Kasumi-1 (cell line): ENCODE measurements around the gene EXOC6B.
A peak's percentile ranks its signal among the peaks of the same experiment; 100 is the strongest.

ENCODE experiments used
- DNase-seq, 2 experiments: peaks; one replicate each; lab custom pipeline; 2025; lab: John Stamatoyannopoulos, UW

The EXOC6B gene

DNA sequence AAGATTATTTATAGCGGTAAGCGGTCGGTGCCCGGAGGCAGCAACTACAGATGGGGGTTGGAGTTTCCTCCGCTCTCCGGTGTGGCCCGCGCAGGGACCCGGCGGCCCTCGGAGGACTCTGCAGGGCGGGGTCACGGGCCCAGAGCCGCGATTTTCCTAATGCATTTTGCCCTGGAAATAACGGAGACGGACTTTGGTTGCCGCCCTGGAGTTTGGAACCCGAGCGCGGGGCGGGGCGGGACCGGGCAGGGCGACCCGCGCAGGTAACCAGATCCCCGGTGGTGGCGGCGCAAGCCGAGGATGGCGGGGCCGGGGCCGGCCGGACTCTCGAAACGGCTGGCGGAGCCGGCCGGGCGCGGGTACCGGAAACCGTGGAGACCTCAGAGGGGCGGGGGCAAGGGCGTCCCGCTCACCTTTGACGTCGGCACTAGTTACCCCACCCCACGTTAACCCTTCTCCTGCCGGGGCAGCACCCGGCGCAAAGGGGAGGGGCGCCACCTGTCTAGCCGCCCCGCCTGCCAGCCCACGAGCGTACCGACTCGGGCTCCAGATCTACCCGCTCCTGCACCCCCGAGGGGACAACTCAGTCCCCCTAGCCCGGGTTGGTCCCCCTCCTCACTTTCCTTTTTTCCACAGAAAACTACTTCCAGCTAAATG, 681.1 kb downstream of the EXOC6B start:
- no peak for DNase-seq

GRCh38 chr2:72144274-72144631, 681.6 kb downstream of the EXOC6B start:
- no peak for DNase-seq

- DNase-seq, result no peak
These were observed 682.2 kb downstream of the EXOC6B start for GRCh38 chr2:72143441-72144273.

DNA sequence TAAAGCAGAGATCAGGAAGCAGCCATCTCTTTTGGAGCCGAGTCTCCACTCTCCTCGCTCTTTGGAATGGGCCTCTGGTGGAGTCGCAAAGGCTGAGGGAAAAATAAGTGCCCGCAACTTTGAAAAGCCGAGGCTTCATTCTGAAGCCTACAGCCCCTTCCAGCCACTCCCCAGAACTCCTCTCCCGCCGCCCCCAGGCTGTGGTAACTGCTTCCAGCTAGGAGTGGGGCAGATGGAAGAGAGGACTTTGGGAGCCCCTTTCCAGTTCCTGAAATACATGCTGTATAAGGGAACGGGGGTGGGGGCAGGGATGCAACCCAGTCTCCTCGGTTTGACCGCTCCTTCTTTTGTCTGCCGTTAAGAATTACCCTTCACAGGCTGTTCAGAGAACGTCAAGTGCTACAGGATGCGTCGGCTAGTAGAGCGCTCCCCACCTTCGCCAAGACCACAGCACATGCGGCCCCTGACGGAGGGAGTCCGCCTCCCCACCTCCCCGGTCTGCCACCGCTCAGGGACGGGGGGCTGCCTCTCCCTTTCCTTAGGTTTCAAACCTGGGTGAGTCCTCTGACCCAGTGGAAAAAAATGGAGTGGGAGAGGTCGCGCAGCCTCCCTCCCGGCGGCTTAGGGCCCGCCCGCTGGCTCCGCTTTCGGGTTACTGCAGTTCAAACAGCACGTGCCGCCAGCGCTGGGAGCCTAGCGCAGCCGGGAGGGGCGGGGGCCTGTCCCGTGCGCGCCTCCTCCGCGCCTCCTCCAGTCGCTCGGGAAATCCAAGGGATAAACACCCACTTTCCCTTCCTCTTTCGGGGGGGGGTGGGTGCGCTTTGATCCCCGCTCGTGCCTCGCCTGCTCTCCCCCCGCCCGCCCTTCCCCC, 683.0 kb downstream of the EXOC6B start:
- no peak for DNase-seq

GRCh38 chr2:72141881-72142451, 683.9 kb downstream of the EXOC6B start:
- DNase-seq, result no peak

- no peak for DNase-seq
These were observed 684.7 kb downstream of the EXOC6B start for GRCh38 chr2:72141032-72141645.

- DNase-seq, result no peak
These were observed 685.2 kb downstream of the EXOC6B start for GRCh38 chr2:72140621-72140960.

DNA sequence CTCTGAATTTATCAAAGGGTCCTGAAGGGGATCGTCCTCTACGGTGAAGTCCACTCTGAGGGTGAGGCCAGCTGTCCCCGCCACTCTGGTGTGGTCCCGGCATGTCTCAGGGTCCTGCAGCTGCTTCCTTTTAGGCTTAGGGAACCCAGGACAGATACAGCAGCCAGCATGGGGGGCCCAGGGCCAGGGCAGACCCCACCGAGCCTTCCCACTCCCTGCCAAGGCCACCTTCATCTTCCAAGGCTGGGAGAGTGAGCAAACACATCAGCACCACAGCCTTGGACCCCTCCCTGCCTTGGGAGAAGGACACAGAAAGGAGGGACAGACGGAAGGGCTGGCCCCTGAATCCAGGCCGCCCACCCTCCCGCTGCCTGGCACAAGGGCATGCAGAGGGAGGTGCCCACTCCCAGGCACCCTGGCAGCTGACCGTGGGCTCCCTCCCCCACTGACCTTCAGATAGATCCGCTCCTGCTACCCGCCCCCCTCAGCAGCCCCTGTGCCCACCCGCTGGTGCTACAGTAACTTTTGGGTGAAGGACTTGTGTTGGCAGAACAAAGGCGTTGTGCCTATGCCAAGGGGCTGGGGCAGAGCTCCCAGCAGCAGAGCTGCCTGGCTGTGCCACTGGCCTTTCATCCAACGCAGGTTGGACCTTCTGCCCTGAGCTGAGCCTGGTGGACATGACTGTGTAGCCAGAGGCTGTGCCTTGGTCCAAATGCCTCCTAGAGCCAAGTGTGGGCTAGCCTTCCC, 685.8 kb downstream of the EXOC6B start:
- no peak for DNase-seq

DNA sequence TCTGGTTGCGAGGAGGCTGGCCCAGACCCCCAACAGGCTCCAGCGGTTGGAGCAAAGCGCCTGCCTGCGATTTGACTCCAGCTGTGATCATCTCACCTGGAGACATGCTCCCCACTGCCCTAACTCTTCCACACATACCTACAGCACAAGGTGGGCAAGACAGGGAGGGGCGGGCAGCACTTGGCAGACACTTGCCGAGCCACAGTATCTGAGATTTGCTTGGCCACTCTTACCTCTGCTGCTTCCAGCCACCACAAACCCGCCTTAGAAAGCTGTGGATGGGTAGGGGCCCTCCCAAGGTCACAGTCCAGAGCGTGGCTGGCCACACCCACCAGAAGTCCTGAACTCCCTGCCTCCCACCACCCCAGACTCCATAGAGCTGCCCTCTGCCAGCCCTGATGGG, 686.4 kb downstream of the EXOC6B start:
- no peak for DNase-seq

- DNase-seq, result no peak
These were observed 686.9 kb downstream of the EXOC6B start for GRCh38 chr2:72138921-72139381.

GRCh38 chr2:72138011-72138881, 687.6 kb downstream of the EXOC6B start:
- no peak for DNase-seq

- peak; percentile 25 to 35 for DNase-seq
These were observed 688.3 kb downstream of the EXOC6B start for GRCh38 chr2:72137498-72138010.

DNA sequence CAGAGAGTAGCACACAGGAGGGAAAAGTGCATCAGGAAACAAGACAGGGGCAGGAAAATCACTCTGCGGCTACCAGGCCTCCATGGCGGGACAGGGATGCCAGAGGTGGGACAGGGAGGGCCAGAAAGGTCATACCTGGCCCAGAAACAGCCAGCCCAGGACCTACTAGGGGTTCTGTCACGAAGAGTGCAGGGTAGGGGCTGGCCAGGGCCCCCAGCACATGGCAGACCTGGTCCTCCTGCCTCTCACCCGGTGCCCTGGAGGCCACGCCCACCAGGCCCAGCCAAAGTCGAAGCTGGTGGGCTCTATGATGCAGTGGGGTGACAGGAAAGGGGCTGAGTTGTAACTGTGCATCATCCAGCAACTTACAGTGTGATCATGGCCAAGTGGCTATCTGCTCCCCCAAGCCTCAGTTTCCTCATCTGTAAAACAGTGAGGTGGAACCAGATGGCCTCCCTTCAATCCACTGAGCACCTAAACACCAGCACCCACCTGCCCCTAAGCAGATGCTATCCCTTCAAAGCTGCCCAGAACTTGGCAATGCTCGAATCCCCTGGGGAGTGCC, 688.8 kb downstream of the EXOC6B start:
- DNase-seq, result no peak

GRCh38 chr2:72136331-72136730, 689.5 kb downstream of the EXOC6B start:
- no peak for DNase-seq

GRCh38 chr2:72135921-72136320, 689.9 kb downstream of the EXOC6B start:
- DNase-seq, result no peak

DNA sequence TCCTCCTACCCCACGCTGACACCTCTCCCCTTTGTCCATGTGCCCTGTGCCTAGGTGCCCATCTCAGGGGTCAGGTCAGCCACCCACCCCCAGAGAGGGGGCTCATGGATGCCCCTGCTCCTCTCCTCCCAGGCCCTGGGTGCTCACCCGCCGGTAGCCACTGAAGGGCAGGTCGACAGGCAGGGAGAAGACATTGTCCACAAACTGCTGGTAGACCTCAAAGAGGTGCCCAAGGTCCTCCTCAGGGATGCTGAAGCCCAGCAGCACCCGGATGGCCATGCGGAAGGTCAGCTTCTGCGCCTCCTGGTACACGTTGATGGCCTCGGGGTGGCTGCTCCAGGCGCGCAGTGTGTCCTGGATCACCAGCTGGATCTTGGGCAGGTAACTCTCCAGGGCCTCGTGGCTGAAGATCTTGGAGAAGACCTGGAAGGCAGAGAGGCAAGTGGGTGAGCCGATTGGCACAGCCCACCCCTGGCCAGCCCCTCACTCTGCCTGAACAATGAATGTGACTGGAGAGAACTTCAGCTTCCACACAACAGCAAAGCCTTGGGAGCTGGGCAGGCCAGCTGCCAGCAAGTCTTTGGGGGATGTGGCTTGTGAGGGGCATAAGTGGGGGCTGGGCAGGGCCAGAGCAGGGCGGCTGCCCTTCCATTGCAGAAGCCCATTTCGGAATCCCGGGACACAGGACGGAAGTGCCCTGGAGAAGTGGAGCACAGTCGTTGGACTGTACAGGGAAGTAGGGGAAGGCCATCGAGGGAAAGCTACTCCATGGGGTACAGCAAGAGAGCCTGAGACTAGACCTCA, 690.6 kb downstream of the EXOC6B start:
- DNase-seq, result no peak

GRCh38 chr2:72134408-72134996, 691.3 kb downstream of the EXOC6B start:
- DNase-seq, result no peak

- no peak for DNase-seq
These were observed 692.0 kb downstream of the EXOC6B start for GRCh38 chr2:72133721-72134407.
